HG03066 (cell line): Measurements from ENCODE around the gene MAPK8IP1.
"Not testable (repeated sequence)": the region's sequence is repeated elsewhere in the genome, so short reads cannot be mapped to it uniquely, and the experiment has no call there.

Experiments used
- ATAC-seq: cut with Tn5 transposase; IDR thresholded peaks from one replicate; pipeline ENCODE4 v1.9.1; 2021; ENCODE audit warnings: low read depth; ENCODE audit not compliant: unreplicated experiment

The MAPK8IP1 gene

DNA sequence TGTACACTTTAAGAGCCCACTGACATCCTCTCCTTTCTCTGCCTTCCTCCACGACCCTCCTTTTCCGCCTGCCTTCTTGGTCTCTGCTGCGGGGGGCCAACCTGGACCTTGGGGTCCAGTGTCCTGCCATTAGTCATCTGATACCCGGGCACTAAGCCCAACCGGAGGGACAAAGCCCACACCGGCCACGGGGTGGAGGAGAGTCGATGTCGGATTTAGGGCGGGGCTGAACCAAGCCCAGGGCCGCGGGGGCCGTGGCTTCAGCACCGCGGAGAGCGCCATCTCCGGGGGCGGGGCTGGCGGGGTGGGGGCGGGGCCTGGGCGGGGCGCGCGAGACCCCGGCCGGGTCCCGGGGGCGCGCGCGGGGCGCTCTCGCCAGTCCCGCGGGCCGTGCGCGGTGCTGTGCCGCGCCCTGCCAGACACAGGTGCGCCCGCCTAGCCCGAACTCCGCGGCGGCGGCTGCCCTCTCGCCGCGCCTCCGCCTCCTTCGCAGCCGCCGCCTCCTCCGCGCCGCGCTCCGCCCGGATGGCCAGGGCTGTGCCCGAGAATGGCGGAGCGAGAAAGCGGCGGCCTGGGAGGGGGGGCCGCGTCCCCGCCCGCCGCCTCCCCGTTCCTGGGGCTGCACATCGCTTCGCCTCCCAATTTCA, at the start of gene MAPK8IP1:
TSS of gene MAPK8IP1 (plus strand) at position 378 of the 647 bp plus-strand sequence. CDS start at position 548, 170 bp downstream.
- ATAC-seq: peak; percentile 63

DNA sequence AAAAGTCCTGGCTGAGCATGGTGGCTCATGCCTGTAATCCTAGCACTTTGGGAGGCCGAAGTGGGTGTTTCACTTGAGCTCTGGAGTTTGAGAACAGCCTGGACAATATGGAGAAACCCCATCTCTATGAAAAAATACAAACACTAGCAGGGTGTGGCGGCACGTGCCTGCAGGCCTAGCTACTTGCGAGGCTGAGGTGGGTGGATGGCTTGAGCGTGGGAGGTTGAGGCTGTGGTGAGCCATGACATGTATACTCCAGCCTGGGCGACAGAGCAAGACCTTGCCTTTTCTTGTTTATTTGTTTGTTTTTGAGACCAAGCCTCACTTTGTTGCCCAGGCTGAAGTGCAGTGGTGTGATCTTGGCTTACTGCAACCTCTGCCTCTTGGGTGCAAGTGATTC, 46.2 kb upstream of the MAPK8IP1 start:
- ATAC-seq: no peak

DNA sequence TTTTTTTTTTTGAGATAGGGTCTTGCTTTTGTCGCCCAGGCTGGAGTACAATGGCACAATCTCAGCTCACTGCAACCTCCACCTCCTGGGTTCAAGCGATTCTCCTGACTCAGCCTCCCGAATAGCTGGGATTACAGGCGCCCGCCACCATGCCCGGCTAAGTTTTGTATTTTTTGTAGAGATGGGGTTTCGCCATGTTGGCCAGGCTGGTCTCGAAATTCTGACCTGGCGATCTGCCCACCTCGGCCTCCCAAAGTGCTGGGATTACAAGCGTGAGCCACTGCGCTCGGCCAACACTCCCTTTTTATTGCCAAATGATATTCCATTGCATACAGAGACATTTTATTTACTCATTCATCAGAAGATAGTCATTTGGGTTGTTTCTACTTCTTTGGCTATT, 45.2 kb upstream of the MAPK8IP1 start:
- not testable (repeated sequence) for ATAC-seq

DNA sequence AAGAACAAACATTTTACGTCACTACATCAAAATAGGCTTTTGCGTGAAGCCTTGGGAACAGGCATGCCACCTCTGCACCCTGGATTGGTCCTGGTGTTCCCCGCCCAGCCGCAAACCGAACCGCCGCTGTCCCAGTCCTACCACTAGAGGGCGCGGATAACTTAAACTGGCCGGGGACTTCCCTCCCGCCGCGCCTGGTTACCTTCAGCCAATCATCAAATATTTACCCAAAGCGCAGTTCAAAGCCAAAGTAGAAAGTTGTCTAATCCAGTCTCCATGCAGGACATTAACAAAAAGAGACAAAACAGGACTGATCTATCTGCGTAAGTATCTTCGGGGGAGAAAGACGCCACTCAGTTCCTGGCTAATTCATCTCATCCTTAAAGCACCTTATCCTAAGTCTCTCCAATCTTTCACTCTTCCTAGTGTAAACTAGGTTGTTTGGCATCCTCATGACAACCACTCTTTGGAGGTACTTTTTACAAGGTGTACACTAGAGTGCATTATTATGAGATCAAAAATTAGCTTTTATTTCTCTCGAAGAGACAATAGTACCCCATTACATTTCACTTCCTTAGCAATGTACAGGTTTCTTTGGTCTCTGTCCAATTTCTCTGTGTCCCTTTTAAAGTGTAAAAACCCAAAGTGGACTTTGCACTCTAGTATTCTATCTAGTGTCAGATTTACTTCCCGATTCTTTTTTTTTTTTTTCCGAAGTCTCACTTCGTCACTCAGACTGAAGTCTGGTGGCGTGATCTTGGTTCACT, 42.1 kb upstream of the MAPK8IP1 start:
- peak; percentile 32 for ATAC-seq

DNA sequence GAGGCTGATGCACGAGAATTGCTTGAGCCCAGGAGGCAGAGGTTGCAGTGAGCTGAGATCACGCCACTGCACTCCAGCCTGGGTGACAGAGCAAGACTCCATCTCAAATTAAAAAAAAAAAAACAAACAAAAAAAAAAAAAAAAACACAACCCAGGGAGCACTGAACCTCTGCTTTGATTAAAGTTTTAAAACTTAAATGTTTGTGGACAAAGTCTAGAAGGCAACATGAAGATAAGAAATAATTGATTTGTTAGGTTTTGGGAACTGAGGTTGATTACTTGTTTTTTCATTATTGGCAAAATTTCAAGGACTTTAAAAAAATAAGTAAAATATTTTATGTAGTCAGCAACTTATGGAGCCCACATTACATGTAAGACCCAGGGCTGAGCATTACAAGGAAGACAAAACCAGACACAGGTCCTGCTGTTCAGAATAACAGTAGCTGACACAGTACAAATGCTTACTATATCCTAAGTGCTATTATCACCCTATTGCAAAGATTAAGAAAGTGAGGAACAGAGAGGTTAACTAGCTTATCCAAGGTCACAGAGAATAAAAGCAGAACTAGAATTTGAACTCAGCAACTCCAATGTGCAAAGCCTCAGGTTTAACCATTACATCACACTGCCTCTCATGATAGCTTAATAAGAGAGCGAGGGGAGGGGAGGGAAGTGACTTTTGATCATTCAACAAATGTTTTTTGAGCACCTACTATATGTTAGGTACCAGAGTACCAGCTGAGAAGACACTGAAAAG, 40.5 kb upstream of the MAPK8IP1 start:
- no peak for ATAC-seq

DNA sequence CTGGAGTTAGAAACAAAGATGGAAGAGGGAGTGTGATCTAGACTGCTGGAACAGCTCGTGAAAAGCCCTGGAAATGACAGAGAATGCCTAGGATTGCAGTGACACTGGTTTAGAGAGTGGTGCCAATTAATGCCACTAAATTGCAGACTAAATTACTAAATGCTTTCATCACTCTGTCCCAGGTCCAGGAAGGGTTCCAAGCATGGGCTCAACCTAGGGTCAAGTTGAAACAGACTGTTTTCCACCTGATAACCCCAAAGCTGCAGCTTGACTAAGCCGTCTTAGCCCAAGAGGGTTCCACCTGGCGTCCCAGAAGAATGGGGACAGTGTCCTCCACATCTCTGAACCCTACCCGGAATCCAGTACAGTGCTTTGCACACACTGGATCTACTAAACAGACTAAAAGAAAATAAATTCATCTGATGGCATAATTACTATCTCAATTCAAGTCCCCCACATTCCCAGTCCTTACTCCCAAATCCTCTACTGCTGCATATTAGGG, 39.2 kb upstream of the MAPK8IP1 start:
- ATAC-seq: no peak

DNA sequence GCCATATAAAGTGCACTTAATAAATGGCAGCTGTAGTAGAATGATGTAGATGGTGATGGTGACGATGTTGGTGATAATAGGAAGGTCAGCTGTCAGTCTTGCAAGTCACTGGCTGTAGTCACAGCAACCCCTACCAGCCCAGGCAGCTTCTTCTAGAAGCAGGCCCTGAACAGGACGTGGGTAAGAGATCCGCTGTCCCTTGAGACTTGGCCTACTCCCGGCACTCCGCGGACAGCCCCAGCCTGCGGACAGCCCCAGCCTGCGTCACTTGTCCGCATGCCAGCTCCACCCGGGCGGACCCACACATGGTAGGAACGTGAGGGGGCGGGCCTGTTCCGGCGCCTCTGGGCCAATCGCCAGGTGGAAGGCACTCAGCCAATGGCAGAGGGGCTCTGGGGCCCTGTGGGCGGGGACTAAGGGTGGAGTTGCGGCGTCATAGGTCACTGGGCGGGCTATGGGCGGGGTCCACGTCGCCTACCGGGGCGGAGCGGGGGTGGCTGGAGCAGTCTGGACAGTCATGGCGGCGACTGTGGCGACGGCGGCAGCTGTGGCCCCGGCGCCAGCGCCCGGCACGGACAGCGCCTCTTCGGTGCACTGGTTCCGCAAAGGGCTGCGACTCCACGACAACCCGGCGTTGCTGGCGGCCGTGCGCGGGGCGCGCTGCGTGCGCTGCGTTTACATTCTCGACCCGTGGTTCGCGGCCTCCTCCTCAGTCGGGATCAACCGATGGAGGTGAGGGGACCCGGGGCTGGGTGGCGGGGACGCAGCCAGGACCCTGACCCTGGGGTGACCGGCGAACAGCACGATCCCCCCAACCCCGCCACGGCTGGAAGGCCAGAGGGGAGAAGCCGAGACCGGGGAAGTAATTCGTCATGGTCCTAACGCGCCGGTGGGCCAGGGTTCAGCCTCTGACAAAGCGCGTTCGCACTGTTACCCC, 38.2 kb upstream of the MAPK8IP1 start, which contains the start of gene CRY2:
TSS of gene CRY2 (plus strand) at position 502 of the 937 bp plus-strand sequence. CDS start at position 518, 16 bp downstream.
- peak; percentile 86 for ATAC-seq

DNA sequence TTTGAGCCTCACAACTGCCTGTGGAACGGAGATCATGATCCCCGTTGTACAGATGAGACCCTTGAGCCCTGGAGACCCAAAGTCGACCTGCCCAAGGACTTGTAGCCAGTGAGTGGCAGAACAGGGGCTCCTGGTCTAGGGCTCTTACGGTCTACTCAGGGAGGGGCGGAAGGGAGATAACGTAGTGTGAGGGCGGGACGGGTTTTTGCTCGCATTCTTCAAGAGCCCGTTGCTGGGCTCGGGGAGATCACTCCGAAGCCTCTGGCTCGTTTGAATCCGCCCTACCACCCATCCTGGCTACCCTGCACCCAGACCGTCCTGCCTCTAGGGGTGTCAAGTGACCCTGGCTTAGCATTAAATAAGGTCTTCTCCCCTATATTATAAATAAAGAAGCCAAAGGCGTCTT, 37.5 kb upstream of the MAPK8IP1 start:
- peak; percentile 11 for ATAC-seq

DNA sequence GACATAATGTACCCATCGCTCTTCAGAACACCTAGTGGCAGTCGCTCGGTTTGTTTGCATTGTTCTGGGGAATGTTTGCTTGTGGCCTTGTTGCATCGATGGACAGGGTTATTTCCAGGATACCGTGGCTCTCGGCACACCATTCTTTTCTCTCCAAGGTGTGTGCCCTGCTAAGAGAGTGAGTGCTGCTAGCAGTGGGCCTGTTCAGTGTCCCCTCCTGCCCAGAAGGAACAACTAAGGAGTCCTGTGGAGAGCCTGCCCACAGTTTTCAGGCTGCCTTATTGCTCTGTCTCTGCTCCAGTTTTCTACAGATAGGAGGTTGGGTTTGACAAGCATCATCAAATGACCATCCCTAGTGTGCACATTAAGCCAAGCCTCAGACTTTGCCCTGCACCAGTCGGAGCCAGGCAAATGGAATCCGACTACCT, 36.8 kb upstream of the MAPK8IP1 start:
- no peak for ATAC-seq

DNA sequence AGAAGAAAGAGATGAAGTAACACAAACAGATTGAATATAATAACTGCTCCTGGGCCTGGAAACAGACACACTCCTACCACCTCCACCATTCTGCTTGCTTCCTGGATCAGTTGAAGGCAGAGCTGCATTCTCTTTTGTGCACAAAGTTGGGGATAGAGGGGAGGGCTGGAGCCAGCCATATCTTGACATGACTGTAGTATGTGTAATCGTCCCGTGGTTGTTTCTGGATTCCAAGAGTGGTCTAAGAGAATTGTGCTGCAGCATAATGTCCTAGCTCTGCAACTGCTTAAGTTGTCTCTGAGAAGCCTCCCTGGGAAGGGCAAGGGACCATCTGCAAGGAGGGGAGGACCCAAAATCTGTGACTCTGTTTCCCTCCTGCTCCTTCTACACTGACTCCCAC, 35.0 kb upstream of the MAPK8IP1 start:
- no peak for ATAC-seq

DNA sequence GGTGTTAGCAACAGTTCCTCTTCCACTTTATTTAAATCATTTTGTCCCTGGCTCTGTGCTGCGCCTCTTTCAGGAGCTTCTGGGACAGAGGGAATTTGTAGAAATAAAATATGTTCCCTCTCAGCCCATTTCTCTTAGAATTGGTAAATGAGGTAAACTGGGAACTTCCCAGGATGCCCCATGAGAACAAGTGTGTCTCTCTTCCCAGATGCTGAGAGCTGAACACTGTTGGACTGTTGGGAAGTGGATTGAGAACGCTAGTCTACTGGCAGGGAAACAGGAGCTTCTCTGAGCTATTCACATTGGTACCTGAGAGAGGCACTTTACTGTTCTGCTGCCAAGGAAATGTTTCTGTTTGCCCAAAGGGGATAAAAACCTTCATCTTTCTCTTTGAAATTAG, 34.2 kb upstream of the MAPK8IP1 start:
- ATAC-seq: no peak

DNA sequence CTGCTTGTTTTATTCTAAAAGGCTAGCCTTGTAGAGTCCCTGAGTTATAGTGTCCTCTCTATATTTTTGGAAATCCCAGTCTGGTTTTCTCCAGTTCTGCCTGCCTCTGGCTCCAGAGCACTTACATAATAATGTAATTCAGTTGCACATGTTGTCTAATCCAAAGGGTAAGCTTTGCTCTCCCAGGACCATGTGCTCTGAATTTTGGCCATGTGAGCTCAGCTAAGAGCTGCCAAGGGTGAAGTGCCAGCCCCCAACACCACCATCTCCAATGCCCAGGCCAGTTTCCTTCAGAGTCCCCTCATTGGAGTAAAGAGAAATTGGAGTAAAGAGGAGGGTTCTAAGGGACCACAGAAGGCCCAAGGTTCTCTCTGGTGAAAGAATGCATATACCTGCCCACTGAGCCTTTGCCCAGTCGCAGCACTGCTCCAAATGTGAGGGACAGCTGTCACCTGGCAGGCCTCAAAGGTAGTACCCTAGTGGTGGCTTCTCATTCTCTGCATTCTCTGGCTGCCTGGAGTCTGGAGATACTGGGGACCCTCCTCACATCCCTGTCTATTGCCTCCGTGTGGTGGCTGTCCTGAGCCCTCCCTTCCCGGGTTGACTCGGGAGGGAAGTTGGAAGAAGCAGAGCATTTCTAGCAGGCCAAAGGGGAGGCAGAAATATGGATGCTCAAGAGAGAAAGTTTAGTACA, 33.3 kb upstream of the MAPK8IP1 start:
- ATAC-seq: no peak

DNA sequence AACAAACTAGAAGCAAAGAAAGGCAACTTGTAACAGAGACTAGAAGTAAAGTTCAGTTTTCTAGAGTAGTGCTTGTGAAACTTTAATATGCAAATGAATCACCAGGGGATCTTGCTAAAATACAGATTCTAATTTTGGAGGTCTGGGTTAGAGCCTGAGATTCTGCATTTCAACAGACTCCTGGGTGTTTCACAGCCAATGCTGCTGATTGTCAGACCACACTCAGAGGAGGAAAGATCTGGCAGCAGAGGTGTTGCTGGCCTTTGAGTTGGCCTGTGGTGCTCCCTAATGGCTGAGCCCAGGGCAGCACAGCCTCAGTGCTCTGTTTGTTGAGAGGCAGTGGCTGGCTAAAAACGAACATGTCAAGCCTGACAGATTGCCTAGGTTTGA, 32.7 kb upstream of the MAPK8IP1 start:
- ATAC-seq: no peak

DNA sequence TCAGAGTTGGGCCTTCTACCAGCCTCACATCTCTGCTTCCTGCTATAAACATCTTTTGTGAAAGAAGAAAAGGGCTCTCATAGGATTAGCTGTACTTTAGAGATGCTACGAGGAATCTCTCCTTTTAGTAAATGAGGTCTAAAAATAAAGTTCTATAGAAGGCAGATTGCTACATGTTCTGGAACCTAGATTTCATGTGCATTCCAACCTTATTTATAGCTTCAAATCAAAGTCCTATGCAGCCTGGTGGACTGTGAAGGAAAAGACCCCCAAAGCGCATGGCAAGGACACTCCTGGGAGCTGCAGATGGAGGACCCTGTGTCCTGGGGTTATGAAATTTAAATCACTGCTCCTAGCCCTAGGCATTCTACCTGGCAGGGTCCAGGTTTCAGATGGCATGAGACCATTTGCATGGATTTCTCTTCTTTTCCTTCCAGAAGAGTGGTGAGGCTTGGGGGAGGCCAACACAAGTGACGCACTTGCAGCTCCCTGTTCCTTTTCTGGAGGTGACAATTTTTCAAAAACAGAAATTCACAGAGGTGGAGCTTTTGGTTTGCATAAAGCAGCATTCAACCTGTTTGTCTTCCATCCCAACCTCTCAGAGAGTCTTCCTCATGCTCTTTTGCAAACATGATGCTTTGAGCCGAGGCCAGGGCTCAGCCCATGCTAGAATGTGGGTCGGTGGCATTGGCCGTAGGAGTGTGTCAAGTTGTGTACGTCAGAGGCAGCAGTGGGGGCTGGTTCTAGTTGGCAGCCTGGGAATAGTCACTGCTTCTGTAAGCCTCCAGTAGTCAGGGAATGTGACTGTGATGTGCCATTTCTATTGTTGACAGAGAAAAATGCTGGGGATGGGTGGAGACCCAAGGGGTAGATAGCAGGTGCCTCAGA, 31.9 kb upstream of the MAPK8IP1 start:
- ATAC-seq: no peak

DNA sequence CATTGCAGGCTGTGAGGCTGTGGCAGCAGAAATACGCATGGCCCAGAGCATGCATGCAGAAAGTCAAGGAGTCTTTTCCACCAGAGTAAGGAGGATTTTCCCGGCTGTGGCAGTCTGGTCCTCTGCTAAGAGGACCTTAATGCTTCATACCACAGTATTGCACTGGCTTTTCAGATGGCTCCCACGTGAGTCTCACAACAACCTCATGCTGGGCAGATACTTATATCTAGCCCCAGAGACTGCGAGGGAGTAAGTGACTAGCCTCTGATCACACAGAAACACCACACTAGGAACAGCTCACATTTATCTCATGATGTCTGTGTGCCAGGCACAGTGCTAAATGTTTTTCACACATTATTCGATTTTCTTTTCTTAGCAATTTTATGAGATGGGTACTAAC, 30.1 kb upstream of the MAPK8IP1 start:
- ATAC-seq: no peak

DNA sequence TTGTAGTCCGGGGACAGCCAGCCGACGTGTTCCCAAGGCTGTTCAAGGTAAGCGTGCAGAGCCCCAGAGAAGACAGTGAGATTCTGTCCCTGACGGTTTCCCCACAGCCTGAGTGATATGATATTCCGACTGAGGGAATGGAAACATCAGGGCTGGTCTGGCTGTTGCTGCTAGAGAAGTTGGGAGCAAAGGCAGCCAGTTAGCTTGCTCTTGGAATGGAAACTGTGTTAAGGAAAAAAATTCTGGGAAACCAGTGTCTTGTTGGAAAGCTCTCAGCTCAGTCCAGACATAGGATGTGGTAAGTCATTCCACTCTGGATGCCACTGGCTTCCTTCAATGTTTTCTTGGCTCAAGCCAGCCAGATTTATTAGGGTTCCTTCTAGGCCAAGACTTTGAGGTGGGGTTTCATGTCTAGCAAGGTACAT, 29.4 kb upstream of the MAPK8IP1 start:
- ATAC-seq: no peak

DNA sequence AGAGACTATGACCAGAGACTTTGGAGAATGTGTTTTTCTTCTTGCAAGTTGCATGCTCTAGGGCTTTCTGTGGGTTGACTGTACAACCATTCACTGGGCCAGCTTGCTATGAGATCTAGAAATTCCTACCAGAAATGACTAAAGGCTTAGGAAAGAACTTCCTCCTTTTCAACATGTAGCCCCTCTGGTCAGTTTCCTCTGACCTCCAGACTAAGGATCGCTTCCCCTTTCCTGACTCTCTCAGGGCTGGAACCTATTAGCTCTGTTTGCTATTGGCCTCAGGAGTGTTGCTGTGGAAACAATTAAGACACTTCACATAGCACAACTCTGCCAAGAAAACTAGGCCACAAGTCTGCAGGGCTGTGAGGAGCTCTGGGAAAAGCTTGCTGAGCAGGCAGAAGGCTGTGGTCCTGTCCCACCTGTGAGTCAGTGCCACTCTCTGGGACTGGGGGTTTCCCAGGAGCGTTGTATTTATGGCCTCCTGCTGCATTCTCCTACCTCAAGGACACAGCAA, 27.4 kb upstream of the MAPK8IP1 start:
- no peak for ATAC-seq

DNA sequence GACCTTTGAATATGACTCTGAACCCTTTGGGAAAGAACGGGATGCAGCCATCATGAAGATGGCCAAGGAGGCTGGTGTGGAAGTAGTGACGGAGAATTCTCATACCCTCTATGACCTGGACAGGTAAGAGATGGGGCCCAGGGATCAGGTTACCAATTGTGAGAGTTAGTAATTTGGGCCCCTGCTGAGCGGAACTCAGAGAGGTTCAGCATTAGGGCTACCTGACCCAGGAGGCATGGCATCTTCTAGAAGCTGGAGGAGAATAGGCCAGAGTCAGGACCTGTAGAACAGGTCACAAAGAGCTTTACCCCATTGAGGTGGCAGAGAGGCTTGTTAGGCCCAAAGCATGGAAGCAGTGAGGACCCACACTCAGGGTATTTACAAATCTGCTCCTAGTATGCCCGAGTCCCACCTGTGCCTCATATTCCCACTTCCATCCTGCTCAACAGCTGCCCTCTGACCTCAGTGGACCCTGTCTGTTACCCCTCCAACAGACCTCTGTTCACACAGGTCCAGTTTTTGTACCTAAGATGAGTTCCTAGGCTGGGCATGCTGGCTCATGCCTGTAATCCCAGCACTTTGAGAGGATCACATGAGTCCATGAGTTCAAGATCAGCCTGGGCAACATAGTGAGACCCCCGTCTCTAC, 26.6 kb upstream of the MAPK8IP1 start:
- no peak for ATAC-seq
